H1 (cell line): ENCODE results near the gene POLH. TPM values are rescaled to one million over a fixed set of nuclear protein-coding genes. Genes with fewer than 3 reads are reported as not detected.

Source experiments
- CTCF ChIA-PET: fragments of 300-600 bp; sonication (Branson Sonifier 250); formaldehyde crosslinking; loops from one replicate; lab custom pipeline; 2021; ENCODE audit not compliant: partially characterized antibody; lab: Charles Lee
- POLR2A ChIA-PET: fragments of 300-600 bp; sonication (Branson Sonifier 250); formaldehyde crosslinking; loops from one replicate; lab custom pipeline; 2021; ENCODE audit warnings: inconsistent platforms; ENCODE audit not compliant: partially characterized antibody; lab: Charles Lee
- DNase-seq, 2 experiments: peaks; one replicate each; pipeline versions ENCODE4 v3.0.0 to v3.0.0-alpha.2; 2010 to 2022; ENCODE audit warnings: low spot score in 2 of 2, low read depth in 1 of 2, mixed read lengths in 1 of 2
- FAIRE-seq: peaks from 2 replicates; lab custom pipeline; 2011; peaks lifted over from hg19 to GRCh38; lab: Jason Lieb, UNC
- H2AFZ ChIP-seq: 2 replicates; pipeline ENCODE4 v1.8.1; 2012; ENCODE audit warnings: low read length, inconsistent platforms
- H2AK5ac ChIP-seq: 2 replicates; pipeline ENCODE4 v1.6.1; 2013; ENCODE audit warnings: low read depth, low read length
- H2BK120ac ChIP-seq: replicated peaks from 2 replicates; pipeline ENCODE3; 2013; ENCODE audit warnings: low read depth, low read length, inconsistent platforms
- H2BK12ac ChIP-seq: 2 replicates; pipeline ENCODE4 v1.6.1; 2013; ENCODE audit warnings: low read depth, low read length
- H2BK15ac ChIP-seq: 2 replicates; pipeline ENCODE4 v1.6.1; 2013; ENCODE audit warnings: low read length
- H2BK20ac ChIP-seq: 2 replicates; pipeline ENCODE4 v1.6.1; 2013; ENCODE audit warnings: low read length
- H2BK5ac ChIP-seq: 2 replicates; pipeline ENCODE4 v1.6.1; 2013; ENCODE audit warnings: low read depth, low read length
- H3K14ac ChIP-seq: 2 replicates; pipeline ENCODE4 v1.6.1; 2013; ENCODE audit warnings: inconsistent platforms; ENCODE audit not compliant: insufficient read length
- H3K18ac ChIP-seq: 2 replicates; pipeline ENCODE4 v1.6.1; 2013; ENCODE audit warnings: low read length; ENCODE audit errors: extremely low read depth
- H3K23ac ChIP-seq: 2 replicates; pipeline ENCODE4 v1.6.1; 2013; ENCODE audit warnings: inconsistent platforms; ENCODE audit not compliant: insufficient read length
- H3K23me2 ChIP-seq: 2 replicates; pipeline ENCODE4 v1.6.1; 2013; ENCODE audit warnings: low read depth, low read length
- H3K27ac ChIP-seq: 2 replicates; pipeline ENCODE4 v1.6.1; 2011; ENCODE audit warnings: low read depth, low read length, inconsistent platforms
- H3K27me3 ChIP-seq, 4 experiments: replicated peaks in 1 of 4; 1 replicate in 1 of 4; 2 replicates in 3 of 4; pipeline versions ENCODE4 v1.6.1 to v1.8.1; 2011 to 2013; ENCODE audit warnings: low read length in 3 of 4, mild to moderate bottlenecking in 3 of 4, inconsistent platforms in 2 of 4, mixed read lengths in 2 of 4, moderate library complexity in 1 of 4; ENCODE audit not compliant: control insufficient read depth in 3 of 4, insufficient read depth in 3 of 4; ENCODE audit errors: extremely low read depth in 1 of 4
- H3K36me3 ChIP-seq, 4 experiments: 2 replicates each; pipeline versions ENCODE4 v1.6.1 to v1.8.1; 2011 to 2013; ENCODE audit warnings: mild to moderate bottlenecking in 4 of 4, low read length in 3 of 4, moderate library complexity in 2 of 4, control low read depth in 1 of 4, inconsistent platforms in 1 of 4; ENCODE audit not compliant: insufficient read depth in 4 of 4, control insufficient read depth in 2 of 4
- H3K4ac ChIP-seq: replicated peaks from 2 replicates; pipeline ENCODE3; 2013; ENCODE audit warnings: low read length, low read depth, mixed read lengths, inconsistent platforms; ENCODE audit not compliant: insufficient read length
- H3K4me1 ChIP-seq, 4 experiments: replicated peaks in 1 of 4; 1 replicate in 1 of 4; 2 replicates in 3 of 4; pipeline versions ENCODE4 v1.6.1 to v1.8.1; 2011 to 2013; ENCODE audit warnings: low read length in 3 of 4, inconsistent platforms in 2 of 4, mixed read lengths in 1 of 4; ENCODE audit not compliant: insufficient read depth in 4 of 4, control insufficient read depth in 3 of 4
- H3K4me2 ChIP-seq, 2 experiments: 2 replicates each; pipeline versions ENCODE4 v1.6.1 to v1.8.1; 2011 to 2013; ENCODE audit warnings: low read depth in 2 of 2, low read length in 2 of 2, control low read depth in 1 of 2, inconsistent platforms in 1 of 2, mild to moderate bottlenecking in 1 of 2; ENCODE audit not compliant: insufficient read depth in 1 of 2
- H3K4me3 ChIP-seq, 4 experiments: fragments of 200-600, 300-600 bp in 1 of 4; sonication (generic), shearing (Covaris generic), sonication (Bioruptor Twin) in 1 of 4; 2 replicates each; pipeline versions ENCODE4 v1.5.1 to v1.8.1; 2011 to 2016; ENCODE audit warnings: low read length in 4 of 4, low read depth in 3 of 4, control low read depth in 2 of 4, inconsistent platforms in 2 of 4, mild to moderate bottlenecking in 2 of 4, mixed read lengths in 1 of 4, moderate library complexity in 1 of 4; ENCODE audit not compliant: insufficient read depth in 2 of 4; ENCODE audit errors: extremely low read depth in 1 of 4
- H3K56ac ChIP-seq: replicated peaks from 2 replicates; pipeline ENCODE3; 2013; ENCODE audit warnings: low read depth, mild to moderate bottlenecking, mixed read lengths, low read length, inconsistent platforms; ENCODE audit not compliant: insufficient read length
- H3K79me1 ChIP-seq: 2 replicates; pipeline ENCODE4 v1.6.1; 2013; ENCODE audit warnings: low read depth, low read length, control low read depth
- H3K79me2 ChIP-seq, 2 experiments: 2 replicates each; pipeline versions ENCODE4 v1.6.1 to v1.8.1; 2012 to 2013; ENCODE audit warnings: low read length in 2 of 2, mild to moderate bottlenecking in 2 of 2, inconsistent platforms in 1 of 2; ENCODE audit not compliant: insufficient read depth in 2 of 2, control insufficient read depth in 1 of 2
- H3K9ac ChIP-seq, 4 experiments: replicated peaks in 1 of 4; 1 replicate in 1 of 4; 2 replicates in 3 of 4; pipeline versions ENCODE4 v1.6.1 to v1.8.1; 2011 to 2013; ENCODE audit warnings: low read depth in 3 of 4, low read length in 3 of 4, control low read depth in 2 of 4, mild to moderate bottlenecking in 2 of 4, moderate library complexity in 2 of 4, inconsistent platforms in 1 of 4; ENCODE audit errors: extremely low read depth in 1 of 4
- H3K9me3 ChIP-seq, 2 experiments: 2 replicates each; pipeline versions ENCODE4 v1.6.1 to v1.8.1; 2012 to 2013; ENCODE audit warnings: mild to moderate bottlenecking in 2 of 2, moderate library complexity in 2 of 2, control low read depth in 1 of 2, inconsistent platforms in 1 of 2, low read depth in 1 of 2, low read length in 1 of 2, mixed read lengths in 1 of 2; ENCODE audit not compliant: insufficient read depth in 2 of 2
- H4K20me1 ChIP-seq, 2 experiments: replicated peaks in 1 of 2; 2 replicates each; pipeline versions ENCODE3 to v1.8.1; 2011 to 2013; ENCODE audit warnings: inconsistent platforms in 2 of 2, low read length in 2 of 2, mild to moderate bottlenecking in 1 of 2; ENCODE audit not compliant: insufficient read depth in 2 of 2, control insufficient read depth in 1 of 2
- H4K5ac ChIP-seq: 2 replicates; pipeline ENCODE4 v1.6.1; 2013; ENCODE audit warnings: low read length, low read depth, mixed read lengths, inconsistent platforms; ENCODE audit not compliant: insufficient read length
- H4K8ac ChIP-seq: 2 replicates; pipeline ENCODE4 v1.8.0; 2013; ENCODE audit warnings: mild to moderate bottlenecking, moderate library complexity, low read length, inconsistent platforms; ENCODE audit not compliant: insufficient read depth; ENCODE audit errors: extremely low read depth
- H4K91ac ChIP-seq: replicated peaks from 2 replicates; pipeline ENCODE3; 2013; ENCODE audit warnings: low read length, mixed read lengths, inconsistent platforms; ENCODE audit not compliant: insufficient read length
- BRCA1 ChIP-seq: IDR thresholded peaks from 2 replicates; pipeline ENCODE4 v1.6.1; 2012; ENCODE audit warnings: low read depth, low read length, improper control_type of control experiment
- RFX5 ChIP-seq: IDR thresholded peaks from 2 replicates; pipeline ENCODE4 v1.6.1; 2011; ENCODE audit warnings: low read depth, low read length, improper control_type of control experiment, borderline replicate concordance
- SIRT6 ChIP-seq: IDR thresholded peaks from one replicate; pipeline ENCODE4 v1.7.1; 2012; ENCODE audit warnings: low read length, inconsistent platforms
- polyA plus RNA-seq, 7 experiments: library from polyadenylated mRNA; depleted of rRNA in 3 of 7; stranded (reverse) in 5 of 7; unstranded in 2 of 7; fragments of >200 nt in 5 of 7; fragments of 200-250 nt in 2 of 7; gene quantifications; 1 replicate in 5 of 7; 2 replicates in 1 of 7; 4 replicates in 1 of 7; pipeline versions ENCODE4 v1.2.1 to v1.2.3, GENCODE V29; 2011 to 2013; ENCODE audit warnings: missing spikeins in 2 of 7, mixed read lengths in 2 of 7
- total RNA-seq: library from RNA; stranded (reverse); fragmentation: NEBNext Ultra II Directional; extraction: Animal tissue kit (Norgen Biotek cat#: 25700); gene quantifications from 2 replicates; pipeline ENCODE4 v1.2.1, GENCODE V29; 2021

Gene POLH
- total and polyA plus RNA-seq, 2 of the 8 experiments (the other 6 are each of a cell fraction or from before 2014, with no cell fraction given): 5.8 to 12.4 TPM

DNA sequence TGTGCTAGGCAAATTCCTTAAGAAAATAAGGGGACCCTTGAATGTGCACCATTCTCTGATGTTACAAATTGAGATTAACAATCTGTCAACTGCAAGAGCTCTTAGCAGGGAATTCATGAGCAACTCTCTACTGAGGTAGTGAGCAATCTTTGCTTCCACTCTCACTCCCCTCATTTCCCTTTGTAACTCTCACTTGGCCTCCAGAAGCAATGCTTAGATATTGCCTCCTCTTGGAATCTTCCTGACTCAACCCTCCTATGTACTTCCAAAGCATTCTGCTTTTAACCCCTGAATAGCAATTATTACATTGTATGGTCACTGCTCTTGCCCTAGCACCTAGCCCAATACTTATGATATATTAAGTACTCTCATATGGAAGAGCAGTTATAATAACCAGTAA lies 16.7 kb upstream of the POLH start:
- H4K20me1 ChIP-seq: peaks cover 0 to 1% of the 10 kb centered on the region in 2 experiments
- H3K23ac ChIP-seq: no peak overlapping the region
- no peak overlapping the region for H2BK5ac ChIP-seq
- no peaks in the 10 kb centered on the region for H3K4me1 ChIP-seq
- no peak overlapping the region for H3K4me2 ChIP-seq
- H3K27me3 ChIP-seq: no peaks in the 10 kb centered on the region
- H3K23me2 ChIP-seq: no peaks in the 10 kb centered on the region
- H4K8ac ChIP-seq: no peak overlapping the region
- DNase-seq (no peak), FAIRE-seq (no peak)
- H2BK15ac ChIP-seq: no peak overlapping the region
- no peaks in the 10 kb centered on the region for H3K9me3 ChIP-seq
- no peak overlapping the region for H3K18ac ChIP-seq
- no peak overlapping the region for H2BK120ac ChIP-seq
- no peak for TF ChIP-seq RFX5
- TF ChIP-seq SIRT6: no peak
- TF ChIP-seq BRCA1: no peak
- H4K5ac ChIP-seq: no peak overlapping the region
- CTCF ChIA-PET: interaction anchor here (0.6 to 1.1 kb wide), 2 partner anchors 9 to 1468 kb away, joined by 3 to 6 read pairs; no protein-coding TSS in a partner anchor
- H3K79me2 ChIP-seq: no peaks in the 10 kb centered on the region
- no peak overlapping the region for H3K4me3 ChIP-seq
- no peaks in the 10 kb centered on the region for H3K79me1 ChIP-seq
- H3K14ac ChIP-seq: no peak overlapping the region
- H3K56ac ChIP-seq: no peak overlapping the region
- no peak overlapping the region for H2AK5ac ChIP-seq
- H2BK20ac ChIP-seq: no peak overlapping the region
- POLR2A ChIA-PET: interaction anchor here (1.3 to 1.6 kb wide), 4 partner anchors 12 to 39 kb away, joined by 3 to 7 read pairs (median 5); no protein-coding TSS in a partner anchor
- no peak overlapping the region for H2AFZ ChIP-seq
- peaks cover 34 to 95% (median 73%) of the 10 kb centered on the region in 4 experiments for H3K36me3 ChIP-seq
- H3K9ac ChIP-seq: no peak overlapping the region
- H2BK12ac ChIP-seq: no peak overlapping the region
- no peak overlapping the region for H3K27ac ChIP-seq
- H3K4ac ChIP-seq: no peak overlapping the region
- H4K91ac ChIP-seq: no peak overlapping the region
